HCT116 (cell line): ENCODE results near the gene MEIS2.

Source experiments
- EGR1 ChIP-seq: IDR thresholded peaks from 2 replicates; pipeline ENCODE4 v1.6.1; 2012; ENCODE audit warnings: low read depth
- EZH2 ChIP-seq: fragments of 200-600 bp; sonication (generic); IDR thresholded peaks from 2 replicates; pipeline ENCODE4 v1.6.1; 2017; ENCODE audit warnings: antibody characterized with exemption, mixed run types
- FOSL1 ChIP-seq: IDR thresholded peaks from 2 replicates; pipeline ENCODE4 v1.6.1; 2012; ENCODE audit warnings: low read depth
- POLR2A ChIP-seq: IDR thresholded peaks from 2 replicates; pipeline ENCODE4 v1.7.0; 2011; ENCODE audit warnings: borderline replicate concordance; ENCODE audit not compliant: insufficient read depth, insufficient read length; ENCODE audit errors: extremely low read depth
- POLR2AphosphoS5 ChIP-seq: IDR thresholded peaks from 2 replicates; pipeline ENCODE4 v1.6.1; 2011; ENCODE audit warnings: mild to moderate bottlenecking, low read depth, low read length, moderate library complexity
- SIN3A ChIP-seq: IDR thresholded peaks from 2 replicates; pipeline ENCODE4 v1.6.1; 2012; ENCODE audit warnings: low read depth
- SP1 ChIP-seq: IDR thresholded peaks from 2 replicates; pipeline ENCODE4 v1.6.1; 2012; ENCODE audit warnings: low read depth
- SRF ChIP-seq: IDR thresholded peaks from 2 replicates; pipeline ENCODE4 v1.6.1; 2012; ENCODE audit warnings: low read depth
- YY1 ChIP-seq: IDR thresholded peaks from 2 replicates; pipeline ENCODE4 v1.6.1; 2011; ENCODE audit warnings: low read length, low read depth, moderate library complexity, mild to moderate bottlenecking; ENCODE audit not compliant: insufficient replicate concordance; ENCODE audit errors: extremely low read depth
- ZFX ChIP-seq: fragments of 450-650 bp; IDR thresholded peaks from 2 replicates; pipeline ENCODE4 v1.6.1; 2017
- TF ChIP-seq, protein P1 (sequence below), 3 experiments: fragments of 200-600 bp in 1 of 3; sonication (generic) in 1 of 3; IDR thresholded peaks in 2 of 3; conservative IDR thresholded peaks in 1 of 3; 2 replicates each; pipeline ENCODE4 v1.5.1; 2012 to 2017; ENCODE audit warnings: low read depth in 2 of 3, low read length in 2 of 3, antibody characterized with exemption in 1 of 3, borderline replicate concordance in 1 of 3, control low read depth in 1 of 3, mild to moderate bottlenecking in 1 of 3, mixed read lengths in 1 of 3, mixed run types in 1 of 3, moderate library complexity in 1 of 3; ENCODE audit not compliant: insufficient read depth in 1 of 3
- TF ChIP-seq, protein P2 (sequence below): IDR thresholded peaks from 2 replicates; pipeline ENCODE4 v1.6.1; 2012; ENCODE audit warnings: low read depth
- TF ChIP-seq, protein P3 (sequence below): IDR thresholded peaks from 2 replicates; pipeline ENCODE4 v1.6.1; 2012
- TF ChIP-seq, protein P4 (sequence below): IDR thresholded peaks from 2 replicates; pipeline ENCODE4 v1.6.1; 2012

DNA sequence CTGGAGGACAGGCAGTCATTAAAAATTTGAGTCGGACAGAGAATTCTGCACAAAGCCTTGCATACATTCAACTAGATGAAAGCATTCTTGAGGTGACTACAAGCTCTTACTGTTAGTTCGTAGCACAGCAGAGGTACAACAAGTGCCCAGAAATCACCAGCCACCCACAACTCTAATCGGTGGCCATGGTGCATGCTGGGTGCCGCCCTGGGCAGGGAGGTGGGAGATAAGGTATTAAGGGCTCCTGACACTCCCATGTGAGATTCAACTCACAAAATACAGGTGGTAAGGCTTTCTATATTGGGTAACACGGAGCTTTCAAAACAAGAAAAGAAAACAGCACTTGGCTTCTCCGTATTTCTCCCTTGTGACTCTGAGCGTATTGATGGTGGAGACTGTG, 66.0 kb downstream of the MEIS2 start:
- TF ChIP-seq, protein P1, sequence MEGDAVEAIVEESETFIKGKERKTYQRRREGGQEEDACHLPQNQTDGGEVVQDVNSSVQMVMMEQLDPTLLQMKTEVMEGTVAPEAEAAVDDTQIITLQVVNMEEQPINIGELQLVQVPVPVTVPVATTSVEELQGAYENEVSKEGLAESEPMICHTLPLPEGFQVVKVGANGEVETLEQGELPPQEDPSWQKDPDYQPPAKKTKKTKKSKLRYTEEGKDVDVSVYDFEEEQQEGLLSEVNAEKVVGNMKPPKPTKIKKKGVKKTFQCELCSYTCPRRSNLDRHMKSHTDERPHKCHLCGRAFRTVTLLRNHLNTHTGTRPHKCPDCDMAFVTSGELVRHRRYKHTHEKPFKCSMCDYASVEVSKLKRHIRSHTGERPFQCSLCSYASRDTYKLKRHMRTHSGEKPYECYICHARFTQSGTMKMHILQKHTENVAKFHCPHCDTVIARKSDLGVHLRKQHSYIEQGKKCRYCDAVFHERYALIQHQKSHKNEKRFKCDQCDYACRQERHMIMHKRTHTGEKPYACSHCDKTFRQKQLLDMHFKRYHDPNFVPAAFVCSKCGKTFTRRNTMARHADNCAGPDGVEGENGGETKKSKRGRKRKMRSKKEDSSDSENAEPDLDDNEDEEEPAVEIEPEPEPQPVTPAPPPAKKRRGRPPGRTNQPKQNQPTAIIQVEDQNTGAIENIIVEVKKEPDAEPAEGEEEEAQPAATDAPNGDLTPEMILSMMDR (IDR thresholded peaks at IDR 0.05 in 2 of 3, conservative IDR thresholded peaks at IDR 0.05 in 1 of 3; ENCODE audit: borderline replicate concordance in 1 of 3, insufficient read depth in 1 of 3, low read depth in 2 of 3, low read length in 2 of 3) = no peak
- TF ChIP-seq FOSL1 (no peak), EGR1 (no peak), SRF (no peak), POLR2A (no peak), YY1 (no peak), POLR2AphosphoS5 (no peak), ZFX (no peak), EZH2 (no peak), SIN3A (no peak), SP1 (no peak)
- TF ChIP-seq, protein P2, sequence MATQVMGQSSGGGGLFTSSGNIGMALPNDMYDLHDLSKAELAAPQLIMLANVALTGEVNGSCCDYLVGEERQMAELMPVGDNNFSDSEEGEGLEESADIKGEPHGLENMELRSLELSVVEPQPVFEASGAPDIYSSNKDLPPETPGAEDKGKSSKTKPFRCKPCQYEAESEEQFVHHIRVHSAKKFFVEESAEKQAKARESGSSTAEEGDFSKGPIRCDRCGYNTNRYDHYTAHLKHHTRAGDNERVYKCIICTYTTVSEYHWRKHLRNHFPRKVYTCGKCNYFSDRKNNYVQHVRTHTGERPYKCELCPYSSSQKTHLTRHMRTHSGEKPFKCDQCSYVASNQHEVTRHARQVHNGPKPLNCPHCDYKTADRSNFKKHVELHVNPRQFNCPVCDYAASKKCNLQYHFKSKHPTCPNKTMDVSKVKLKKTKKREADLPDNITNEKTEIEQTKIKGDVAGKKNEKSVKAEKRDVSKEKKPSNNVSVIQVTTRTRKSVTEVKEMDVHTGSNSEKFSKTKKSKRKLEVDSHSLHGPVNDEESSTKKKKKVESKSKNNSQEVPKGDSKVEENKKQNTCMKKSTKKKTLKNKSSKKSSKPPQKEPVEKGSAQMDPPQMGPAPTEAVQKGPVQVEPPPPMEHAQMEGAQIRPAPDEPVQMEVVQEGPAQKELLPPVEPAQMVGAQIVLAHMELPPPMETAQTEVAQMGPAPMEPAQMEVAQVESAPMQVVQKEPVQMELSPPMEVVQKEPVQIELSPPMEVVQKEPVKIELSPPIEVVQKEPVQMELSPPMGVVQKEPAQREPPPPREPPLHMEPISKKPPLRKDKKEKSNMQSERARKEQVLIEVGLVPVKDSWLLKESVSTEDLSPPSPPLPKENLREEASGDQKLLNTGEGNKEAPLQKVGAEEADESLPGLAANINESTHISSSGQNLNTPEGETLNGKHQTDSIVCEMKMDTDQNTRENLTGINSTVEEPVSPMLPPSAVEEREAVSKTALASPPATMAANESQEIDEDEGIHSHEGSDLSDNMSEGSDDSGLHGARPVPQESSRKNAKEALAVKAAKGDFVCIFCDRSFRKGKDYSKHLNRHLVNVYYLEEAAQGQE = no peak
- TF ChIP-seq, protein P3, sequence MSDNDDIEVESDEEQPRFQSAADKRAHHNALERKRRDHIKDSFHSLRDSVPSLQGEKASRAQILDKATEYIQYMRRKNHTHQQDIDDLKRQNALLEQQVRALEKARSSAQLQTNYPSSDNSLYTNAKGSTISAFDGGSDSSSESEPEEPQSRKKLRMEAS = no peak
- TF ChIP-seq, protein P4, sequence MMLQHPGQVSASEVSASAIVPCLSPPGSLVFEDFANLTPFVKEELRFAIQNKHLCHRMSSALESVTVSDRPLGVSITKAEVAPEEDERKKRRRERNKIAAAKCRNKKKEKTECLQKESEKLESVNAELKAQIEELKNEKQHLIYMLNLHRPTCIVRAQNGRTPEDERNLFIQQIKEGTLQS = no peak
